K562 (cell line): ENCODE data around the gene RETSAT. TPM values are rescaled to one million over a fixed set of nuclear protein-coding genes. Genes with fewer than 3 reads are reported as not detected.
A peak's percentile ranks its signal among the peaks of the same experiment; 100 is the strongest.

Experiments
- ARID2 ChIP-seq: fragments of 450-650 bp; IDR thresholded peaks from 2 replicates; pipeline ENCODE4 v1.6.1; 2017; ENCODE audit warnings: antibody characterized with exemption, mild to moderate bottlenecking
- BCOR ChIP-seq: fragments of 450-650 bp; IDR thresholded peaks from 2 replicates; pipeline ENCODE4 v1.6.1; 2016
- EP300 ChIP-seq: IDR thresholded peaks from 2 replicates; pipeline ENCODE4 v1.6.1; 2012; ENCODE audit warnings: low read length, improper control_type of control experiment
- ERF ChIP-seq: fragments of 450-650 bp; formaldehyde crosslinking; IDR thresholded peaks from 2 replicates; pipeline ENCODE4 v1.4.0; 2020; ENCODE audit warnings: mild to moderate bottlenecking, mixed read lengths
- FOXJ3 ChIP-seq: sonication (generic); formaldehyde crosslinking; IDR thresholded peaks from 2 replicates; pipeline ENCODE4 v1.4.0; 2020; ENCODE audit warnings: mild to moderate bottlenecking, missing genetic modification reagents
- GATA2 ChIP-seq: sonication (generic); formaldehyde crosslinking; IDR thresholded peaks from 2 replicates; pipeline ENCODE4 v1.4.0; 2020; ENCODE audit warnings: mild to moderate bottlenecking, missing genetic modification reagents
- GTF2F1 ChIP-seq: IDR thresholded peaks from 2 replicates; pipeline ENCODE4 v1.6.1; 2011; ENCODE audit warnings: low read depth, low read length, improper control_type of control experiment
- HCFC1 ChIP-seq: IDR thresholded peaks from 2 replicates; pipeline ENCODE4 v1.6.1; 2012; ENCODE audit warnings: low read depth, low read length, improper control_type of control experiment
- MYNN ChIP-seq, 2 experiments: sonication (generic); formaldehyde crosslinking in 1 of 2; IDR thresholded peaks; 2 replicates each; pipeline versions ENCODE4 v1.5.0 to v1.6.1; 2016 to 2020; ENCODE audit warnings: antibody characterized with exemption in 1 of 2, missing genetic modification reagents in 1 of 2
- RB1 ChIP-seq: fragments of 450-650 bp; IDR thresholded peaks from 2 replicates; pipeline ENCODE4 v1.6.1; 2017; ENCODE audit warnings: low read depth, mild to moderate bottlenecking
- RHOXF2B ChIP-seq: fragments of 250-450 bp; sonication (Bioruptor Pico); conservative IDR thresholded peaks from 2 replicates; pipeline ENCODE4 v1.5.1; 2021
- SIX5 ChIP-seq, 2 experiments: IDR thresholded peaks; 2 replicates each; pipeline ENCODE4 v1.6.1; 2011; ENCODE audit warnings: low read length in 2 of 2, borderline replicate concordance in 1 of 2, low read depth in 1 of 2, mild to moderate bottlenecking in 1 of 2, moderate library complexity in 1 of 2; ENCODE audit not compliant: insufficient read depth in 1 of 2
- TAF9B ChIP-seq: fragments of 450-650 bp; IDR thresholded peaks from 2 replicates; pipeline ENCODE4 v1.6.1; 2018; ENCODE audit warnings: mild to moderate bottlenecking; ENCODE audit not compliant: partially characterized antibody
- TFAP4 ChIP-seq: sonication (generic); formaldehyde crosslinking; IDR thresholded peaks from 2 replicates; pipeline ENCODE4 v1.8.0; 2022; ENCODE audit warnings: missing genetic modification reagents, mild to moderate bottlenecking, moderate library complexity, borderline replicate concordance
- ZBTB11 ChIP-seq, 3 experiments: fragments of 200-800 bp in 1 of 3; fragments of 250-450 bp in 1 of 3; fragments of 450-650 bp in 1 of 3; sonication (Bioruptor Pico) in 1 of 3; sonication (Bioruptor generic) in 1 of 3; formaldehyde crosslinking in 1 of 3; IDR thresholded peaks; 2 replicates each; pipeline versions ENCODE4 v1.6.1 to v1.8.0; 2016 to 2022; ENCODE audit warnings: mild to moderate bottlenecking in 2 of 3, missing genetic modification characterization in 2 of 3, missing compliant biosample characterization in 1 of 3, moderate library complexity in 1 of 3
- ZBTB9 ChIP-seq: fragments of 450-650 bp; formaldehyde crosslinking; IDR thresholded peaks from 2 replicates; pipeline ENCODE4 v1.4.0; 2020; ENCODE audit warnings: mild to moderate bottlenecking, moderate library complexity
- ZNF592 ChIP-seq: fragments of 450-650 bp; IDR thresholded peaks from 2 replicates; pipeline ENCODE4 v1.6.1; 2017; ENCODE audit warnings: antibody characterized with exemption, mild to moderate bottlenecking
- polyA plus RNA-seq, 8 experiments: library from polyadenylated mRNA; depleted of rRNA in 4 of 8; stranded (reverse) in 5 of 8; unstranded in 3 of 8; fragments of >200 nt; fragmentation: Nextera tagmentation in 2 of 8; fragmentation: Illumina TruSeq in 1 of 8; extraction: Ambion mirVana in 2 of 8; extraction: Trizol in 1 of 8; gene quantifications; 2 replicates each; pipeline versions ENCODE4 v1.2.1 to v1.2.3, GENCODE V29; 2011 to 2014; ENCODE audit warnings: inconsistent platforms in 1 of 8, missing spikeins in 1 of 8
- total RNA-seq, 7 experiments: library from RNA; depleted of rRNA in 6 of 7; stranded (reverse); fragments of >200 nt in 6 of 7; fragmentation: Illumina TruSeq in 2 of 7; extraction: Trizol in 2 of 7; gene quantifications; 2 replicates each; pipeline versions ENCODE4 v1.2.1 to v1.2.3, GENCODE V29; 2011 to 2021; ENCODE audit warnings: low replicate concordance in 1 of 7

The RETSAT gene
- total and polyA plus RNA-seq, 9 of the 15 experiments (the other 6 are each of a cell fraction or from before 2014, with no cell fraction given) = 1.9 to 21.6 (median 16.5) TPM

GRCh38 chr2:85354286-85355072, at the start of gene RETSAT, which contains the start of gene ELMOD3 (continued):
- TF ChIP-seq ZBTB9 (CRISPR knock-in tag) = no peak
- TF ChIP-seq FOXJ3 = no peak
- peak; percentile 85 for TF ChIP-seq TAF9B
- TF ChIP-seq BCOR = no peak
- peak in 1 of 3 experiments; percentile 58; a peak in 2 of 6 replicates for TF ChIP-seq ZBTB11 (CRISPR knock-in tag; IDR thresholded peaks at IDR 0.05)
- TF ChIP-seq ERF (CRISPR knock-in tag) = peak; percentile 16; the same call in 1 of the 2 replicates
- peak; percentile 89 to 93 for TF ChIP-seq SIX5 (IDR thresholded peaks at IDR 0.05; ENCODE audit: borderline replicate concordance in 1 of 2, insufficient read depth in 1 of 2, low read depth in 1 of 2, low read length in 2 of 2)
- peak; percentile 94 for TF ChIP-seq TFAP4 (CRISPR knock-in tag)
- TF ChIP-seq RB1 = peak; percentile 76; the same call in 1 of the 2 replicates
- no peak for TF ChIP-seq RHOXF2B (CRISPR knock-in tag)
- TF ChIP-seq ZNF592 = 0 out of 2 replicates have a peak, but pooled peaks have one; percentile 0
- peak; percentile 99 for TF ChIP-seq HCFC1
- no peak for TF ChIP-seq ARID2
- peak; percentile 69; the same call in 1 of the 2 replicates for TF ChIP-seq GTF2F1
- peak; percentile 47 for TF ChIP-seq MYNN (IDR thresholded peaks at IDR 0.05)
- TF ChIP-seq MYNN (CRISPR knock-in tag; IDR thresholded peaks at IDR 0.05) = no peak
- TF ChIP-seq GATA2 (CRISPR knock-in tag) = no peak
- TF ChIP-seq EP300 = peak; percentile 44
